PC-3 (cell line): ENCODE measurements around the gene ALDH5A1.

ENCODE experiments used
- EZH2 ChIP-seq: fragments of 300-600 bp; sonication (generic); IDR thresholded peaks from one replicate; pipeline ENCODE4 v1.6.1; 2017; ENCODE audit warnings: antibody characterized with exemption, mild to moderate bottlenecking, low read length; ENCODE audit not compliant: unreplicated experiment
- TF ChIP-seq, protein P1 (sequence below): fragments of 300-600 bp; sonication (generic); conservative IDR thresholded peaks from 2 replicates; pipeline ENCODE4 v1.5.1; 2017; ENCODE audit warnings: antibody characterized with exemption, low read depth, mild to moderate bottlenecking, low read length

DNA sequence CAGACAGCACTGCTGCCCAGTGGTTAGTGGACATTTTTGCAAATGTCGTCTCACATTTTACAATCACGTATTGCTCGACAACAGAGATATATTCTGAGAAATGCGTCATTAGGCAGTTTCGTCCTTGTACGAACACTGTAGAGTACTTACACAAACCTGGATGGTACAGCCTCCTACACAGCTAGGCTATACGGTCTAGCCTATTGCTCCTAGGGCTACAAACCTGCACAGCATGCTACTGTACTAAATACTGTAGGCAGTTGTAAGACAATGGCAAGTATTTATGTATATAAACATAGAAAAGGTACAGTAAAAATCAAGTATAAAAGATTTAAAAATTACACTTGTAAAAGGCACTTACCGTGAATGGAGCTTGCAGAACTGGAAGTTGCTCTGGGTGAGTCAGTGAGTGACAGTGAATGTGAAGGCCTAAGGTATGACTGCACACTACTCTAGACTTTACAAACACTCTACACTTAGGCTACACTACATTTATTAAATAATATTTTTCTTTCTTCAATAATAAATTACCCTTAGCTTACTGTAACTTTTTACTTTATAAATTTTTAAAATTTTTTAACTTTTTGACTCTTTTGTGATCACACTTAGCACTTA lies 43.1 kb downstream of the ALDH5A1 start:
- no peak for TF ChIP-seq EZH2
- TF ChIP-seq, protein P1, sequence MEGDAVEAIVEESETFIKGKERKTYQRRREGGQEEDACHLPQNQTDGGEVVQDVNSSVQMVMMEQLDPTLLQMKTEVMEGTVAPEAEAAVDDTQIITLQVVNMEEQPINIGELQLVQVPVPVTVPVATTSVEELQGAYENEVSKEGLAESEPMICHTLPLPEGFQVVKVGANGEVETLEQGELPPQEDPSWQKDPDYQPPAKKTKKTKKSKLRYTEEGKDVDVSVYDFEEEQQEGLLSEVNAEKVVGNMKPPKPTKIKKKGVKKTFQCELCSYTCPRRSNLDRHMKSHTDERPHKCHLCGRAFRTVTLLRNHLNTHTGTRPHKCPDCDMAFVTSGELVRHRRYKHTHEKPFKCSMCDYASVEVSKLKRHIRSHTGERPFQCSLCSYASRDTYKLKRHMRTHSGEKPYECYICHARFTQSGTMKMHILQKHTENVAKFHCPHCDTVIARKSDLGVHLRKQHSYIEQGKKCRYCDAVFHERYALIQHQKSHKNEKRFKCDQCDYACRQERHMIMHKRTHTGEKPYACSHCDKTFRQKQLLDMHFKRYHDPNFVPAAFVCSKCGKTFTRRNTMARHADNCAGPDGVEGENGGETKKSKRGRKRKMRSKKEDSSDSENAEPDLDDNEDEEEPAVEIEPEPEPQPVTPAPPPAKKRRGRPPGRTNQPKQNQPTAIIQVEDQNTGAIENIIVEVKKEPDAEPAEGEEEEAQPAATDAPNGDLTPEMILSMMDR: no peak
